GM03348 (cell line): ENCODE results near the gene P4HB.

Experiments
- DNase-seq: peaks from one replicate; pipeline ENCODE4 v3.0.0; 2012; ENCODE audit warnings: low spot score

The P4HB gene

GRCh38 chr17:81868674-81869220 is 8.4 kb upstream of the P4HB start:
- DNase-seq = peak; percentile 86

GRCh38 chr17:81867991-81868673 is 7.8 kb upstream of the P4HB start:
- no peak for DNase-seq

GRCh38 chr17:81867170-81867990 is 7.0 kb upstream of the P4HB start:
- no peak for DNase-seq

GRCh38 chr17:81866440-81867169 is 6.3 kb upstream of the P4HB start:
- no peak for DNase-seq

- DNase-seq = no peak
Measured at GRCh38 chr17:81865733-81866439, 5.6 kb upstream of the P4HB start.

GRCh38 chr17:81865358-81865732 is 5.0 kb upstream of the P4HB start:
- no peak for DNase-seq

GRCh38 chr17:81863833-81864768 is 3.8 kb upstream of the P4HB start:
- no peak for DNase-seq

GRCh38 chr17:81863123-81863675 is 2.9 kb upstream of the P4HB start:
- no peak for DNase-seq

- DNase-seq = peak; percentile 100
Measured at GRCh38 chr17:81860756-81861568, 627 bp upstream of the P4HB start.

- DNase-seq = no peak
Measured at GRCh38 chr17:81858967-81859905, 1.1 kb downstream of the P4HB start.

GRCh38 chr17:81858170-81858966 is 2.0 kb downstream of the P4HB start:
- DNase-seq = no peak

- DNase-seq = no peak
Measured at GRCh38 chr17:81854974-81855774, 5.2 kb downstream of the P4HB start.

GRCh38 chr17:81852237-81852636 is 8.1 kb downstream of the P4HB start:
- DNase-seq = no peak

- DNase-seq = no peak
Measured at GRCh38 chr17:81851423-81851822, 8.9 kb downstream of the P4HB start.

GRCh38 chr17:81849457-81849856 is 10.9 kb downstream of the P4HB start:
- DNase-seq = no peak

GRCh38 chr17:81846743-81847689 is 13.3 kb downstream of the P4HB start:
- no peak for DNase-seq
